ENCODE data around the gene NRXN3.

The NRXN3 gene

GRCh38 chr14:78173346-78174035 is 3.3 kb downstream of the NRXN3 start:
- H3K4me1 ChIP-seq (ENCODE audit: control insufficient read depth, insufficient read depth, low read length, poor library complexity, severe bottlenecking) = peaks cover 23% of the 10 kb centered on the region
- H3K4me3 ChIP-seq (ENCODE audit: extremely low read depth, insufficient read depth, low read length, poor library complexity, severe bottlenecking) = no peak overlapping the region
- 85 to 86% methylated on average over 7 to 14 of the region's 21 CpGs for WGBS, 2 experiments (ENCODE audit: insufficient coverage in 2 of 2)
- H3K36me3 ChIP-seq (ENCODE audit: control insufficient read depth, insufficient read depth, low read length) = no peaks in the 10 kb centered on the region
- no peaks in the 10 kb centered on the region for H3K9me3 ChIP-seq (ENCODE audit: control insufficient read depth, low read length)
- H3K27ac ChIP-seq (ENCODE audit: low read depth, low read length, severe bottlenecking) = no peak overlapping the region

GRCh38 chr14:78175412-78175811 is 5.2 kb downstream of the NRXN3 start:
- Histone ChIP-seq H3K27ac (ENCODE audit: low read depth, low read length, severe bottlenecking) (no peak overlapping the region), H3K9me3 (ENCODE audit: control insufficient read depth, low read length) (no peaks in the 10 kb centered on the region)
- WGBS, 2 experiments (ENCODE audit: insufficient coverage in 2 of 2) = 93 to 94% methylated on average over 7 to 8 of the region's 9 CpGs

GRCh38 chr14:78178071-78178470 is 7.9 kb downstream of the NRXN3 start:
- WGBS, 2 experiments (ENCODE audit: insufficient coverage in 2 of 2) = 90 to 95% methylated on average over 3 of the region's 3 CpGs
- no peaks in the 10 kb centered on the region for H3K4me1 ChIP-seq (ENCODE audit: control insufficient read depth, insufficient read depth, low read length, poor library complexity, severe bottlenecking)

More at GRCh38 chr14:78175412-78175811, 5.2 kb downstream of the NRXN3 start:
- Histone ChIP-seq H3K36me3 (ENCODE audit: control insufficient read depth, insufficient read depth, low read length) (no peaks in the 10 kb centered on the region), H3K4me3 (ENCODE audit: extremely low read depth, insufficient read depth, low read length, poor library complexity, severe bottlenecking) (no peak overlapping the region), H3K4me1 (ENCODE audit: control insufficient read depth, insufficient read depth, low read length, poor library complexity, severe bottlenecking) (peaks cover 17% of the 10 kb centered on the region)

GRCh38 chr14:78178971-78179370 is 8.8 kb downstream of the NRXN3 start:
- H3K4me1 ChIP-seq (ENCODE audit: control insufficient read depth, insufficient read depth, low read length, poor library complexity, severe bottlenecking) = no peaks in the 10 kb centered on the region
- 71 to 94% methylated on average over 1 to 3 of the region's 3 CpGs for WGBS, 2 experiments (ENCODE audit: insufficient coverage in 2 of 2)
- no peaks in the 10 kb centered on the region for H3K36me3 ChIP-seq (ENCODE audit: control insufficient read depth, insufficient read depth, low read length)
- no peaks in the 10 kb centered on the region for H3K9me3 ChIP-seq (ENCODE audit: control insufficient read depth, low read length)
- no peak overlapping the region for H3K4me3 ChIP-seq (ENCODE audit: extremely low read depth, insufficient read depth, low read length, poor library complexity, severe bottlenecking)
- H3K27ac ChIP-seq (ENCODE audit: low read depth, low read length, severe bottlenecking) = no peak overlapping the region

More at GRCh38 chr14:78178071-78178470, 7.9 kb downstream of the NRXN3 start:
- no peak overlapping the region for H3K27ac ChIP-seq (ENCODE audit: low read depth, low read length, severe bottlenecking)
- H3K9me3 ChIP-seq (ENCODE audit: control insufficient read depth, low read length) = no peaks in the 10 kb centered on the region
- H3K36me3 ChIP-seq (ENCODE audit: control insufficient read depth, insufficient read depth, low read length) = no peaks in the 10 kb centered on the region
- no peak overlapping the region for H3K4me3 ChIP-seq (ENCODE audit: extremely low read depth, insufficient read depth, low read length, poor library complexity, severe bottlenecking)

DNA sequence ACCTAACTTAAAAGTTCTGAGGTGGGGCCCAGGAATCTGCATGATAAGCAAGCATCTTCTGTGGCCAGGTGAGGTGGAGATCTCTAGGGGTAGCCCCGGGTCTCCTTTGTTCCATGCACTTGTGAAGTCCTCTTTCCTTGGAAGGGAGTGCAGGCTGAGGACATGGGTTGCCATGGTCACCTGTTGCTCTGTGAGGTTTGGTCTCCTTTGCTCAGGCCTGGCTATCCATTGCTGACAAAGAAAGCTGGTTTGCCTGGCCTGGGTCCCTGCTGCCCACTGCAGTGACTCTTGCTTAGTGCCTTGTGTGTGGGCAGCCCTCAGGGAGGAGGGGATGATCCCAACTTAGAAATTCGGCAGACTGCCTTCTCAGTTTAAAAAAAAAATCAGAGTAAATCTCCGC is 11.1 kb downstream of the NRXN3 start:
- H3K4me3 ChIP-seq (ENCODE audit: extremely low read depth, insufficient read depth, low read length, poor library complexity, severe bottlenecking) = no peak overlapping the region
- H3K27ac ChIP-seq (ENCODE audit: low read depth, low read length, severe bottlenecking) = no peak overlapping the region
- no peaks in the 10 kb centered on the region for H3K36me3 ChIP-seq (ENCODE audit: control insufficient read depth, insufficient read depth, low read length)
- no peaks in the 10 kb centered on the region for H3K4me1 ChIP-seq (ENCODE audit: control insufficient read depth, insufficient read depth, low read length, poor library complexity, severe bottlenecking)
- H3K9me3 ChIP-seq (ENCODE audit: control insufficient read depth, low read length) = no peaks in the 10 kb centered on the region
- 88 to 93% methylated on average over 2 to 3 of the region's 3 CpGs for WGBS, 2 experiments (ENCODE audit: insufficient coverage in 2 of 2)

GRCh38 chr14:78182722-78183121 is 12.5 kb downstream of the NRXN3 start:
- WGBS, 2 experiments (ENCODE audit: insufficient coverage in 2 of 2) = 84 to 91% methylated on average over 4 to 5 of the region's 7 CpGs
- H3K9me3 ChIP-seq (ENCODE audit: control insufficient read depth, low read length) = no peaks in the 10 kb centered on the region
- no peak overlapping the region for H3K27ac ChIP-seq (ENCODE audit: low read depth, low read length, severe bottlenecking)
- H3K4me1 ChIP-seq (ENCODE audit: control insufficient read depth, insufficient read depth, low read length, poor library complexity, severe bottlenecking) = no peaks in the 10 kb centered on the region
- H3K4me3 ChIP-seq (ENCODE audit: extremely low read depth, insufficient read depth, low read length, poor library complexity, severe bottlenecking) = no peak overlapping the region
- H3K36me3 ChIP-seq (ENCODE audit: control insufficient read depth, insufficient read depth, low read length) = no peaks in the 10 kb centered on the region

DNA sequence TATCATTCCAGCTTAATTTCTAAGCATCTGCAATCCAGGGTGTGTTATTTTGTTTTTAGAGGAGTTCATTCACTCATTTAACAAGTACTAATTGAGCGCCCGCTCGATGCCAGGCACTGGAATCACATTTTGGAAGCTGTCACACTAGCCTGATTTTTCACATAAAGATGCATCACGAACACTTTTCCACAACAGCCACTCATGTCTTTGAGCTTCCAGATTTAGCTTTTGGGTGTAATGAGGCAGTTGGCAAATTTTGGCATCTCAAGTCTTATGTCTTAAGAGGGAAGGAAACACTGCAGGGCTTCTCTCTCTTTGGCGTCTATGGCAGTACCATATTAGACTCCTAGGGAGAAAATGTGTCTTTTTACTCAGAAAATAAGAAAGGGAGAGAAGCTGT is 14.0 kb downstream of the NRXN3 start:
- Histone ChIP-seq H3K4me1 (ENCODE audit: control insufficient read depth, insufficient read depth, low read length, poor library complexity, severe bottlenecking) (no peaks in the 10 kb centered on the region), H3K9me3 (ENCODE audit: control insufficient read depth, low read length) (no peaks in the 10 kb centered on the region), H3K4me3 (ENCODE audit: extremely low read depth, insufficient read depth, low read length, poor library complexity, severe bottlenecking) (no peak overlapping the region), H3K36me3 (ENCODE audit: control insufficient read depth, insufficient read depth, low read length) (no peaks in the 10 kb centered on the region), H3K27ac (ENCODE audit: low read depth, low read length, severe bottlenecking) (no peak overlapping the region)
- 96% methylated on average over 3 of the region's 5 CpGs; no CpG with 5 or more reads in 1 of the 2 experiments for WGBS, 2 experiments (ENCODE audit: insufficient coverage in 2 of 2)

DNA sequence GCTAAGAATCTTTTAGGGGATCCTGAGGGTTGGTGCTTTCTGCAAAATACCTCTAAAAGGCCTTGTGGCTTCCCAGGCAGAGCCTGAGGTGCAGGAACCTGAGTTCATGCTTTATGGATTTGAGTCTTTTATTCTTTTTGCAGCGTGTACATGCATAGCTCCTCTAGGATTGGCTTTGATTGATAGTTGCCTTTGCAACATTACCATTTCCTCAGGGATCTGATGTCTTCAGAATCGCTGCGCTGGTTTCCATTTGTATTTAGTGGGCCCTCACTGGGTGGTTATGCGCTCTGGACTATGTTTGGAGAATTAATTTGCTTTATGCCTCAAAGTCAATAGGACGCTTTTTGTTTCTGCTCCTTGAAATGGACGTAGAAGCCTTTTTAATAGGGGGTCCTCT is 16.1 kb downstream of the NRXN3 start:
- Histone ChIP-seq H3K9me3 (ENCODE audit: control insufficient read depth, low read length) (no peaks in the 10 kb centered on the region), H3K27ac (ENCODE audit: low read depth, low read length, severe bottlenecking) (no peak overlapping the region), H3K4me1 (ENCODE audit: control insufficient read depth, insufficient read depth, low read length, poor library complexity, severe bottlenecking) (no peaks in the 10 kb centered on the region), H3K36me3 (ENCODE audit: control insufficient read depth, insufficient read depth, low read length) (no peaks in the 10 kb centered on the region), H3K4me3 (ENCODE audit: extremely low read depth, insufficient read depth, low read length, poor library complexity, severe bottlenecking) (no peak overlapping the region)
- WGBS, 2 experiments (ENCODE audit: insufficient coverage in 2 of 2) = 86 to 88% methylated on average over 5 of the region's 6 CpGs

- H3K9me3 ChIP-seq (ENCODE audit: control insufficient read depth, low read length) = no peaks in the 10 kb centered on the region
- WGBS, 2 experiments (ENCODE audit: insufficient coverage in 2 of 2) = 70 to 82% methylated on average over 2 to 3 of the region's 3 CpGs
- H3K27ac ChIP-seq (ENCODE audit: low read depth, low read length, severe bottlenecking) = no peak overlapping the region
- no peak overlapping the region for H3K4me3 ChIP-seq (ENCODE audit: extremely low read depth, insufficient read depth, low read length, poor library complexity, severe bottlenecking)
- H3K4me1 ChIP-seq (ENCODE audit: control insufficient read depth, insufficient read depth, low read length, poor library complexity, severe bottlenecking) = no peaks in the 10 kb centered on the region
- no peaks in the 10 kb centered on the region for H3K36me3 ChIP-seq (ENCODE audit: control insufficient read depth, insufficient read depth, low read length)
Measured at GRCh38 chr14:78188882-78189281, 18.7 kb downstream of the NRXN3 start.

DNA sequence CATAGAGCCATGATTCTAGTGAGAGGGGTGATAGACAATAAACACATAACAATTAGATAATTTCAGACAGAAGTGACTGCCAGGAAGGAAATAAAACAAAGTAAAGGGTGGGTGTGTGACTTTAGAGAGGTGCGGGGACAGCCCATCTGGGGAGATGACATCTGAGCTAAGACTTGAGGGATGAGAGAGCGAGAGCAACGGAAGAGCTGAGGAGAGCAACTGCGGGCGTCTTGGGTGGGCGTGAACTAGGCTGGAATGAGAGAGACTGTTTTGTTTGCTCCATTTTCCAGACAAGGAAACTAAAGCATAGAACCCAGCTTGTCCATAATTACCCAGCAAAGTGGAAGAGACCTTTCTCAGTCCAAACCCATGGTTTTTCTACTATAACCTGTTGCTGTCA is 25.3 kb downstream of the NRXN3 start:
- no peak overlapping the region for H3K4me3 ChIP-seq (ENCODE audit: extremely low read depth, insufficient read depth, low read length, poor library complexity, severe bottlenecking)
- H3K36me3 ChIP-seq (ENCODE audit: control insufficient read depth, insufficient read depth, low read length) = no peaks in the 10 kb centered on the region
- H3K9me3 ChIP-seq (ENCODE audit: control insufficient read depth, low read length) = no peaks in the 10 kb centered on the region
- 92 to 100% methylated on average over 1 to 6 of the region's 6 CpGs for WGBS, 2 experiments (ENCODE audit: insufficient coverage in 2 of 2)
- H3K27ac ChIP-seq (ENCODE audit: low read depth, low read length, severe bottlenecking) = no peak overlapping the region
- no peaks in the 10 kb centered on the region for H3K4me1 ChIP-seq (ENCODE audit: control insufficient read depth, insufficient read depth, low read length, poor library complexity, severe bottlenecking)

DNA sequence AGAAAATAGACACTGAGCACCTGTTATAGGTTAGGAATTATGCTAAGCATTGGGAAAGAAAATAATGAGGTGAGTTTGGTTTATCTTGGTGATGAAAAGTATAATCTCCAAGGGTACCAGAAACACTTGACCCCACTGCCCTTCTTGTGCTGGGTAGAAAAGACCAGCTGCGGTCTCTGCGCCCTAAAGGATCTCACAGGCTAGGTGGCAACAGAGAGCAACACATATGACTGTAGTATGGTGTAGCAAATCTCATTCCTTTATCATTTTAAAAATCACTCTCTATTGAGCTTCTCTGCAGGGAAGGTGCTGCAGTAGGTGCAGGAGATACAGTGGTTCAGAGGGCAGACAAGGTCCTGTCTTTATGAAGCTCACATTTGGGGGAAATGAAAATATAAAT is 26.1 kb downstream of the NRXN3 start:
- Histone ChIP-seq H3K27ac (ENCODE audit: low read depth, low read length, severe bottlenecking) (no peak overlapping the region), H3K9me3 (ENCODE audit: control insufficient read depth, low read length) (no peaks in the 10 kb centered on the region), H3K4me1 (ENCODE audit: control insufficient read depth, insufficient read depth, low read length, poor library complexity, severe bottlenecking) (no peaks in the 10 kb centered on the region), H3K36me3 (ENCODE audit: control insufficient read depth, insufficient read depth, low read length) (no peaks in the 10 kb centered on the region), H3K4me3 (ENCODE audit: extremely low read depth, insufficient read depth, low read length, poor library complexity, severe bottlenecking) (no peak overlapping the region)
- 100% methylated on average over 1 of the region's 2 CpGs; no CpG with 5 or more reads in 1 of the 2 experiments for WGBS, 2 experiments (ENCODE audit: insufficient coverage in 2 of 2)

Data from mesodermal cell (in vitro differentiated cells).